GM12878 (cell line): ENCODE measurements around the gene NQO1. TPM values are rescaled to one million over a fixed set of nuclear protein-coding genes. Genes with fewer than 3 reads are reported as not detected.
A peak's percentile ranks its signal among the peaks of the same experiment; 100 is the strongest.

Source experiments
- ATAC-seq: fragments of 200-7000 bp; cut with Tn5 transposase; 3 replicates; pipeline ENCODE4 v1.9.1; 2020; ENCODE audit warnings: mild to moderate bottlenecking, moderate library complexity
- BruUV-seq: library from RNA; stranded (reverse); fragments of 400-500 nt; replicated peaks from 2 replicates; lab custom pipeline; 2021; lab: Mats Ljungman, UMichigan
- CTCF ChIA-PET: fragments of 300-600 bp; sonication (Branson Sonifier 250); formaldehyde crosslinking; extraction: SDS; loops from one replicate; lab custom pipeline; 2021; ENCODE audit warnings: inconsistent platforms; lab: Yijun Ruan, JAX
- POLR2A ChIA-PET: fragments of 350-600 bp; formaldehyde crosslinking; extraction: SDS; loops from one replicate; lab custom pipeline; 2021; ENCODE audit warnings: inconsistent platforms; lab: Charles Lee
- RAD21 ChIA-PET: fragments of 300-600 bp; sonication (Branson Sonifier 250); formaldehyde crosslinking; loops from one replicate; lab custom pipeline; 2023; ENCODE audit warnings: antibody characterized with exemption; ENCODE audit not compliant: unreplicated experiment; lab: Charles Lee
- SMC1A ChIA-PET: fragments of 300-600 bp; sonication (Branson Sonifier 250); formaldehyde crosslinking; loops from one replicate; lab custom pipeline; 2023; ENCODE audit not compliant: unreplicated experiment, uncharacterized antibody; lab: Charles Lee
- DNase-seq: peaks from one replicate; pipeline ENCODE4 v3.0.0-alpha.2; 2011; ENCODE audit warnings: low read depth, low spot score
- FAIRE-seq: peaks from 3 replicates; lab custom pipeline; 2011; peaks lifted over from hg19 to GRCh38; lab: Jason Lieb, UNC
- H2AFZ ChIP-seq: 2 replicates; pipeline ENCODE4 v1.6.0; 2011; ENCODE audit warnings: low read depth, low read length, control low read depth; ENCODE audit not compliant: control insufficient read depth
- H3K27ac ChIP-seq: 2 replicates; pipeline ENCODE4 v1.5.1; 2011; ENCODE audit warnings: control low read depth; ENCODE audit not compliant: control insufficient read depth, insufficient read depth
- H3K27me3 ChIP-seq, 2 experiments: replicated peaks in 1 of 2; 2 replicates each; pipeline versions ENCODE4 v1.6.0 to v1.6.1; 2011; ENCODE audit warnings: low read length in 1 of 2; ENCODE audit not compliant: control insufficient read depth in 2 of 2, insufficient read depth in 2 of 2
- H3K36me3 ChIP-seq, 2 experiments: 2 replicates each; pipeline ENCODE4 v1.5.1; 2011; ENCODE audit warnings: low read length in 1 of 2; ENCODE audit not compliant: control insufficient read depth in 2 of 2, insufficient read depth in 2 of 2
- H3K4me1 ChIP-seq: 2 replicates; pipeline ENCODE4 v1.6.1; 2011; ENCODE audit warnings: mild to moderate bottlenecking, low read length, moderate library complexity, mixed read lengths; ENCODE audit not compliant: control insufficient read depth, insufficient read depth
- H3K4me2 ChIP-seq: 2 replicates; pipeline ENCODE4 v1.6.0; 2011; ENCODE audit warnings: control low read depth; ENCODE audit not compliant: control insufficient read depth, insufficient read depth
- H3K4me3 ChIP-seq: fragments of 200-600 bp; sonication (generic); 2 replicates; pipeline ENCODE4 v1.5.1; 2016
- H3K79me2 ChIP-seq: 2 replicates; pipeline ENCODE4 v1.6.0; 2011; ENCODE audit warnings: low read length; ENCODE audit not compliant: control insufficient read depth, insufficient read depth
- H3K9ac ChIP-seq: 2 replicates; pipeline ENCODE4 v1.8.0; 2011; ENCODE audit warnings: low read length, control low read depth, mixed read lengths; ENCODE audit not compliant: control insufficient read depth, insufficient read depth
- H3K9me3 ChIP-seq: replicated peaks from 3 replicates; pipeline ENCODE4 v1.5.1; 2011; ENCODE audit warnings: mild to moderate bottlenecking, low read length; ENCODE audit not compliant: control insufficient read depth, insufficient read depth
- H4K20me1 ChIP-seq: 2 replicates; pipeline ENCODE4 v1.6.0; 2011; ENCODE audit not compliant: control insufficient read depth, insufficient read depth
- BCL11A ChIP-seq: IDR thresholded peaks from 2 replicates; pipeline ENCODE4 v1.6.1; 2011; ENCODE audit warnings: low read depth, low read length
- EGR1 ChIP-seq, 2 experiments: IDR thresholded peaks; 1 replicate in 1 of 2; 2 replicates in 1 of 2; pipeline ENCODE4 v1.6.1; 2011 to 2012; ENCODE audit warnings: low read depth in 2 of 2, low read length in 2 of 2, borderline replicate concordance in 1 of 2, mild to moderate bottlenecking in 1 of 2, moderate library complexity in 1 of 2
- EZH2 ChIP-seq: IDR thresholded peaks from 2 replicates; pipeline ENCODE4 v1.6.1; 2012; ENCODE audit warnings: low read depth, mild to moderate bottlenecking, control low read depth, inconsistent platforms, low read length, borderline replicate concordance; ENCODE audit not compliant: control insufficient read depth
- HDGF ChIP-seq: fragments of 450-650 bp; IDR thresholded peaks from 2 replicates; pipeline ENCODE4 v1.6.1; 2016; ENCODE audit warnings: antibody characterized with exemption
- IKZF2 ChIP-seq, 2 experiments: fragments of 450-650 bp; IDR thresholded peaks; 2 replicates each; pipeline ENCODE4 v1.6.1; 2017; ENCODE audit warnings: mild to moderate bottlenecking in 2 of 2, moderate library complexity in 2 of 2
- MLLT1 ChIP-seq: fragments of 450-650 bp; IDR thresholded peaks from 2 replicates; pipeline ENCODE4 v1.6.1; 2016; ENCODE audit warnings: mild to moderate bottlenecking
- POLR2AphosphoS5 ChIP-seq: IDR thresholded peaks from 2 replicates; pipeline ENCODE4 v1.6.1; 2011; ENCODE audit warnings: mild to moderate bottlenecking, low read length, inconsistent platforms
- SMAD1 ChIP-seq: fragments of 450-650 bp; IDR thresholded peaks from 2 replicates; pipeline ENCODE4 v1.6.1; 2018; ENCODE audit warnings: mild to moderate bottlenecking, low read depth; ENCODE audit not compliant: partially characterized antibody
- STAT3 ChIP-seq: IDR thresholded peaks from 2 replicates; pipeline ENCODE4 v1.6.1; 2011; ENCODE audit warnings: low read depth, low read length, improper control_type of control experiment
- ZNF207 ChIP-seq: fragments of 450-650 bp; IDR thresholded peaks from 2 replicates; pipeline ENCODE4 v1.6.1; 2014; ENCODE audit warnings: antibody characterized with exemption, mild to moderate bottlenecking, borderline replicate concordance
- ZNF274 ChIP-seq: IDR thresholded peaks from one replicate; pipeline ENCODE4 v1.8.0; 2011; ENCODE audit not compliant: insufficient read length, insufficient read depth
- ZNF384 ChIP-seq: IDR thresholded peaks from 2 replicates; pipeline ENCODE4 v1.6.1; 2012; ENCODE audit warnings: low read depth, mild to moderate bottlenecking, low read length, improper control_type of control experiment, borderline replicate concordance
- WGBS: methylation state at CpG from one replicate; pipeline ENCODE4 v1.1.6; 2016; ENCODE audit warnings: low lambda C conversion rate; ENCODE audit not compliant: insufficient replicate concordance, insufficient coverage; ENCODE audit errors: missing lambda C conversion rate; 5-methylcytosine and 5-hydroxymethylcytosine counted together
- in situ Hi-C: fragments of 300-500 bp; cut with MboI; formaldehyde crosslinking; loops from 9 replicates; pipeline ENCODE4 v1.14.3; 2018; ENCODE audit warnings: mixed read lengths
- intact Hi-C: fragments of 100-400 bp; cut with micrococcal nuclease; formaldehyde crosslinking; loops from one replicate; pipeline ENCODE4 v1.14.2; 2022; ENCODE audit not compliant: unreplicated experiment
- polyA plus RNA-seq, 11 experiments: library from polyadenylated mRNA; depleted of rRNA in 4 of 11; unstranded in 6 of 11; stranded (reverse) in 5 of 11; fragments of >200 nt; fragmentation: Nextera tagmentation in 4 of 11; fragmentation: Illumina TruSeq in 1 of 11; extraction: Ambion mirVana in 4 of 11; extraction: Trizol in 1 of 11; gene quantifications; 1 replicate in 1 of 11; 2 replicates in 10 of 11; pipeline versions ENCODE4 v1.2.1 to v1.2.3, GENCODE V29; 2011 to 2016; ENCODE audit warnings: inconsistent platforms in 2 of 11, missing spikeins in 2 of 11, low read depth in 1 of 11
- total RNA-seq, 4 experiments: library from RNA; depleted of rRNA in 3 of 4; stranded (reverse); fragments of >200 nt in 3 of 4; fragmentation: Illumina TruSeq in 1 of 4; extraction: Trizol in 1 of 4; gene quantifications; 2 replicates each; pipeline versions ENCODE4 v1.2.1 to v1.2.3, GENCODE V29; 2013 to 2021
- TF ChIP-seq, protein P1 (sequence below): fragments of 150-350 bp; IDR thresholded peaks from 2 replicates; pipeline ENCODE4 v1.6.1; 2016; ENCODE audit warnings: low read depth, low read length
- TF ChIP-seq, protein P2 (sequence below): IDR thresholded peaks from 2 replicates; pipeline ENCODE4 v1.6.1; 2011; ENCODE audit warnings: low read depth, low read length, improper control_type of control experiment, borderline replicate concordance
- TF ChIP-seq, protein P3 (sequence below): fragments of 450-650 bp; IDR thresholded peaks from 2 replicates; pipeline ENCODE4 v1.6.1; 2017; ENCODE audit warnings: low read depth, mild to moderate bottlenecking, moderate library complexity

Gene NQO1
- total and polyA plus RNA-seq, 10 of the 15 experiments (the other 5 are each of a cell fraction or from before 2014, with no cell fraction given): 24.6 to 84.9 (median 34.6) TPM

DNA sequence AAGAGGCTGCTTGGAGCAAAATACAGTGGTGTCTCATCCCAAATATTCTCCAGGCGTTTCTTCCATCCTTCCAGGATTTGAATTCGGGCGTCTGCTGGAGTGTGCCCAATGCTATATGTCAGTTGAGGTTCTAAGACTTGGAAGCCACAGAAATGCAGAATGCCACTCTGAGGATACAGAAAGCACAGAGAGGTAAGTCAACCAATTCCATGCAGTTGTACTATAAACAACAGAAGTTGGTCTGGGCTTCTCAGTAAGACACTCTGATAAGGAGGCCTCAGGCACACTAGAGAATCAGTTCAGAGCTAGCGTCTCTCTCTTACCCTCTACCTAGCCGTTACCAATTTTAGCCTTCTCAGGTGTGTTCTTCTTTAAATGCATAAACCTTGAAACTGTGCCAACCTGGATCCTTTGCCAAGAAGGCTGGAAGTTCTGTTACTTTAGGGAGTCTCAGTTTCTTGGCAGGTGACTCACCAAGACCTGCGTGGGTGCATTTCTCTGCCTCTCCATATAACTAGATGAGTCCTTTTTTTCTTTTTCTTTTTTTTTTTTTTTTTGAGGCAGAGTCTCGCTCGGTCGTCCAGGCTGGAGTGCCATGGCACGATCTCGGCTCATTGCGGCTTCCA is 15.1 kb downstream of the NQO1 start:
- ATAC-seq (no peak), DNase-seq (no peak), FAIRE-seq (no peak)
- no peak for TF ChIP-seq EZH2
- no peak for TF ChIP-seq ZNF207
- no peak for TF ChIP-seq POLR2AphosphoS5
- TF ChIP-seq HDGF: no peak
- no peak for TF ChIP-seq STAT3
- TF ChIP-seq, protein P1, sequence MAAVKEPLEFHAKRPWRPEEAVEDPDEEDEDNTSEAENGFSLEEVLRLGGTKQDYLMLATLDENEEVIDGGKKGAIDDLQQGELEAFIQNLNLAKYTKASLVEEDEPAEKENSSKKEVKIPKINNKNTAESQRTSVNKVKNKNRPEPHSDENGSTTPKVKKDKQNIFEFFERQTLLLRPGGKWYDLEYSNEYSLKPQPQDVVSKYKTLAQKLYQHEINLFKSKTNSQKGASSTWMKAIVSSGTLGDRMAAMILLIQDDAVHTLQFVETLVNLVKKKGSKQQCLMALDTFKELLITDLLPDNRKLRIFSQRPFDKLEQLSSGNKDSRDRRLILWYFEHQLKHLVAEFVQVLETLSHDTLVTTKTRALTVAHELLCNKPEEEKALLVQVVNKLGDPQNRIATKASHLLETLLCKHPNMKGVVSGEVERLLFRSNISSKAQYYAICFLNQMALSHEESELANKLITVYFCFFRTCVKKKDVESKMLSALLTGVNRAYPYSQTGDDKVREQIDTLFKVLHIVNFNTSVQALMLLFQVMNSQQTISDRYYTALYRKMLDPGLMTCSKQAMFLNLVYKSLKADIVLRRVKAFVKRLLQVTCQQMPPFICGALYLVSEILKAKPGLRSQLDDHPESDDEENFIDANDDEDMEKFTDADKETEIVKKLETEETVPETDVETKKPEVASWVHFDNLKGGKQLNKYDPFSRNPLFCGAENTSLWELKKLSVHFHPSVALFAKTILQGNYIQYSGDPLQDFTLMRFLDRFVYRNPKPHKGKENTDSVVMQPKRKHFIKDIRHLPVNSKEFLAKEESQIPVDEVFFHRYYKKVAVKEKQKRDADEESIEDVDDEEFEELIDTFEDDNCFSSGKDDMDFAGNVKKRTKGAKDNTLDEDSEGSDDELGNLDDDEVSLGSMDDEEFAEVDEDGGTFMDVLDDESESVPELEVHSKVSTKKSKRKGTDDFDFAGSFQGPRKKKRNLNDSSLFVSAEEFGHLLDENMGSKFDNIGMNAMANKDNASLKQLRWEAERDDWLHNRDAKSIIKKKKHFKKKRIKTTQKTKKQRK: no peak
- no peak for TF ChIP-seq ZNF274
- no peak for TF ChIP-seq ZNF384
- no peak for TF ChIP-seq MLLT1
- TF ChIP-seq, protein P2, sequence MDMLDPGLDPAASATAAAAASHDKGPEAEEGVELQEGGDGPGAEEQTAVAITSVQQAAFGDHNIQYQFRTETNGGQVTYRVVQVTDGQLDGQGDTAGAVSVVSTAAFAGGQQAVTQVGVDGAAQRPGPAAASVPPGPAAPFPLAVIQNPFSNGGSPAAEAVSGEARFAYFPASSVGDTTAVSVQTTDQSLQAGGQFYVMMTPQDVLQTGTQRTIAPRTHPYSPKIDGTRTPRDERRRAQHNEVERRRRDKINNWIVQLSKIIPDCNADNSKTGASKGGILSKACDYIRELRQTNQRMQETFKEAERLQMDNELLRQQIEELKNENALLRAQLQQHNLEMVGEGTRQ: no peak
- TF ChIP-seq, protein P3, sequence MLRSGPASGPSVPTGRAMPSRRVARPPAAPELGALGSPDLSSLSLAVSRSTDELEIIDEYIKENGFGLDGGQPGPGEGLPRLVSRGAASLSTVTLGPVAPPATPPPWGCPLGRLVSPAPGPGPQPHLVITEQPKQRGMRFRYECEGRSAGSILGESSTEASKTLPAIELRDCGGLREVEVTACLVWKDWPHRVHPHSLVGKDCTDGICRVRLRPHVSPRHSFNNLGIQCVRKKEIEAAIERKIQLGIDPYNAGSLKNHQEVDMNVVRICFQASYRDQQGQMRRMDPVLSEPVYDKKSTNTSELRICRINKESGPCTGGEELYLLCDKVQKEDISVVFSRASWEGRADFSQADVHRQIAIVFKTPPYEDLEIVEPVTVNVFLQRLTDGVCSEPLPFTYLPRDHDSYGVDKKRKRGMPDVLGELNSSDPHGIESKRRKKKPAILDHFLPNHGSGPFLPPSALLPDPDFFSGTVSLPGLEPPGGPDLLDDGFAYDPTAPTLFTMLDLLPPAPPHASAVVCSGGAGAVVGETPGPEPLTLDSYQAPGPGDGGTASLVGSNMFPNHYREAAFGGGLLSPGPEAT: no peak
- TF ChIP-seq EGR1 (IDR thresholded peaks at IDR 0.05; ENCODE audit: borderline replicate concordance in 1 of 2, low read depth in 2 of 2, low read length in 2 of 2): no peak
- TF ChIP-seq BCL11A: no peak
- TF ChIP-seq SMAD1: no peak
- no peak for TF ChIP-seq IKZF2 (IDR thresholded peaks at IDR 0.05)
- RAD21 ChIA-PET: interaction anchor here (0.6 kb wide), 1 partner anchor 43 kb away, joined by 3 read pairs; the partner anchor contains the start of gene NOB1
- H3K4me3 ChIP-seq: no peak overlapping the region
- H3K79me2 ChIP-seq: no peaks in the 10 kb centered on the region
- intact Hi-C loops: no loop called here
- no peaks in the 10 kb centered on the region for H3K27me3 ChIP-seq
- no peaks in the 10 kb centered on the region for H4K20me1 ChIP-seq
- H3K27ac ChIP-seq: no peak overlapping the region
- H3K9me3 ChIP-seq: no peaks in the 10 kb centered on the region
- H3K36me3 ChIP-seq: peaks cover 0 to 3% of the 10 kb centered on the region in 2 experiments; a peak in 2 of 4 replicates
- H3K4me1 ChIP-seq: no peaks in the 10 kb centered on the region
- CTCF ChIA-PET: interaction anchor here (0.9 to 7.6 kb wide), 4 partner anchors 13 to 313 kb away, joined by 3 to 95 read pairs (median 40); partner anchors contain the start of genes NOB1 and NQO1
- H3K9ac ChIP-seq: no peak overlapping the region
- in situ Hi-C loops: no loop called here
- 99% methylated on average over 6 of the region's 12 CpGs for whole genome bisulfite sequencing
- H3K4me2 ChIP-seq: no peak overlapping the region
- TSS peak; percentile 31 for BruUV-seq
- no peak overlapping the region for H2AFZ ChIP-seq
- SMC1A ChIA-PET: interaction anchor here (1.2 to 2.0 kb wide), 4 partner anchors 13 to 44 kb away, joined by 3 to 7 read pairs (median 4); partner anchors contain the start of gene NOB1
- POLR2A ChIA-PET: interaction anchor here (1.1 kb wide), 1 partner anchor 50 kb away, joined by 3 read pairs; no protein-coding TSS in a partner anchor
